ENCODE data around the gene TSPO.

The TSPO gene

GRCh38 chr22:43201486-43202219, 50.3 kb downstream of the TSPO start:
- Histone ChIP-seq H3K27ac (ENCODE audit: low read depth, low read length, poor library complexity, severe bottlenecking) (no peak overlapping the region), H3K79me2 (ENCODE audit: insufficient read depth, low read length) (no peaks in the 10 kb centered on the region), H3K27me3 (ENCODE audit: insufficient read depth, low read length) (no peaks in the 10 kb centered on the region), H4K20me1 (ENCODE audit: insufficient read depth, low read length) (no peaks in the 10 kb centered on the region), H3K9me3 (ENCODE audit: low read length) (no peaks in the 10 kb centered on the region), H2AFZ (ENCODE audit: low read length) (no peak overlapping the region), H3K9me2 (ENCODE audit: low read depth, low read length) (no peaks in the 10 kb centered on the region), H3K36me3 (ENCODE audit: insufficient read depth, low read length) (no peaks in the 10 kb centered on the region), H3K9ac (ENCODE audit: low read length) (no peak overlapping the region), H3K4me1 (ENCODE audit: insufficient read depth, low read length, severe bottlenecking) (no peaks in the 10 kb centered on the region), H3F3A (ENCODE audit: insufficient read depth, low read length) (no peaks in the 10 kb centered on the region), H3K4me2 (ENCODE audit: low read length) (no peak overlapping the region), H3K4me3 (ENCODE audit: low read depth, low read length, poor library complexity, severe bottlenecking) (no peak overlapping the region)
- TF ChIP-seq EZH2 (IDR thresholded peaks at IDR 0.05; ENCODE audit: borderline replicate concordance, low read length): no peak
- TF ChIP-seq CTCF (IDR thresholded peaks at IDR 0.05; ENCODE audit: low read length): no peak

DNA sequence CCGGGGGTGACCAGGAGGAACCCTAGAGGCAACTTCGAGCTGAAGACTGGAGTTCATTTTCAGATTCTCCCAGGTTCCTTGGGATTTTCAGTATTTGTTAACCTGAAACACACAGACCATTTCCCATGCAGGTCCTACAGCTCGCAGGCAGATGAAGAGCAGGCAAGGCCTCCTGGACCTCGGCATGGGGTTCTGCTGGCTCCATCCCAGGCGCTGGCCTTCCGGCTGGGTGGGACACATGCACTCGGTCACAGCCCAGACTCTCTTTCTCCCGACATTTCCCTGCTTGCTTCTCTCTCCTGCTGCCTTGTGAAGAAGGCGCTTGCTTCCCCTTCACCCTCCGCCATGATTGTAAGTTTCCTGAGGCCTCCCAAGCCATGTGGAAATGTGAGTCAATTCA, 51.0 kb downstream of the TSPO start:
- H3K9me3 ChIP-seq (ENCODE audit: low read length): no peaks in the 10 kb centered on the region
- TF ChIP-seq EZH2 (IDR thresholded peaks at IDR 0.05; ENCODE audit: borderline replicate concordance, low read length): no peak
- TF ChIP-seq CTCF (IDR thresholded peaks at IDR 0.05; ENCODE audit: low read length): no peak
- H3K27ac ChIP-seq (ENCODE audit: low read depth, low read length, poor library complexity, severe bottlenecking): no peak overlapping the region
- no peaks in the 10 kb centered on the region for H4K20me1 ChIP-seq (ENCODE audit: insufficient read depth, low read length)
- no peaks in the 10 kb centered on the region for H3K36me3 ChIP-seq (ENCODE audit: insufficient read depth, low read length)
- H3K4me2 ChIP-seq (ENCODE audit: low read length): no peak overlapping the region
- H3K4me3 ChIP-seq (ENCODE audit: low read depth, low read length, poor library complexity, severe bottlenecking): no peak overlapping the region
- no peaks in the 10 kb centered on the region for H3K4me1 ChIP-seq (ENCODE audit: insufficient read depth, low read length, severe bottlenecking)
- H3K27me3 ChIP-seq (ENCODE audit: insufficient read depth, low read length): no peaks in the 10 kb centered on the region
- H2AFZ ChIP-seq (ENCODE audit: low read length): no peak overlapping the region
- no peaks in the 10 kb centered on the region for H3F3A ChIP-seq (ENCODE audit: insufficient read depth, low read length)
- no peak overlapping the region for H3K9ac ChIP-seq (ENCODE audit: low read length)
- no peaks in the 10 kb centered on the region for H3K79me2 ChIP-seq (ENCODE audit: insufficient read depth, low read length)
- H3K9me2 ChIP-seq (ENCODE audit: low read depth, low read length): no peaks in the 10 kb centered on the region

DNA sequence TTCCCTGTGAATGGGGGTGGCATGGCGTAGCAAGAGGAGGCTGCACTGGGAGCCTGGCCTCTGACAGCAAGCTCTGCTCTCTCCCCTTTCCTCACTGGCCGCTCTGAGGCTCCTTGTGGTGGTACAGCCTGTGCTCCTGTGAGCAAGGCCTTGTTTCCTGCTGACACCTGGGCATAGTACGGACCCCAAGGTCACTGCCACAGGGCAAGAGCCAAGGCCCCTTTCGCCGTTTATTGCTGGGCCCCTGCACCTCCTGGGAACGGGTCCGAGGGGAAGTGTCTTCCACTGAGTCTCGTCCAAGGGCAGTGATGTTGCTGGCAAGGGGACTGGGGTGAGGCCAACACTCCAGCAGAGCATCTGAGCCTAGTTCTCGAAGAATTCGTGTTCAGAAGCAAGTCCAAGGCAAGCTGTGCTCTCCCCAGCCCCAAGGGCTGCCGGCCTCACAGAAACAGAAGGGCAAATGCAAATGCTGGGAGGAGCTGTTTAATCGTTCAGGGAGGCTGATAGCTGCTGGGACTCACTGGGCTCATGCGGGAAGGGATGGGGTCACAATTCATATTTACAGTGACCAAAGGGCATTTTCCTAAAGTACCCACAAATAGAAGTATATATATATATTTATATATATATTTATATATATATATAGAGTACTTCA, 51.5 kb downstream of the TSPO start:
- no peaks in the 10 kb centered on the region for H4K20me1 ChIP-seq (ENCODE audit: insufficient read depth, low read length)
- H3K4me2 ChIP-seq (ENCODE audit: low read length): no peak overlapping the region
- no peaks in the 10 kb centered on the region for H3K27me3 ChIP-seq (ENCODE audit: insufficient read depth, low read length)
- H3K4me1 ChIP-seq (ENCODE audit: insufficient read depth, low read length, severe bottlenecking): no peaks in the 10 kb centered on the region
- H3K27ac ChIP-seq (ENCODE audit: low read depth, low read length, poor library complexity, severe bottlenecking): no peak overlapping the region
- no peak overlapping the region for H3K9ac ChIP-seq (ENCODE audit: low read length)
- no peak overlapping the region for H3K4me3 ChIP-seq (ENCODE audit: low read depth, low read length, poor library complexity, severe bottlenecking)
- TF ChIP-seq EZH2 (IDR thresholded peaks at IDR 0.05; ENCODE audit: borderline replicate concordance, low read length) (no peak), CTCF (IDR thresholded peaks at IDR 0.05; ENCODE audit: low read length) (no peak)
- no peaks in the 10 kb centered on the region for H3K36me3 ChIP-seq (ENCODE audit: insufficient read depth, low read length)
- H3F3A ChIP-seq (ENCODE audit: insufficient read depth, low read length): no peaks in the 10 kb centered on the region
- no peaks in the 10 kb centered on the region for H3K9me3 ChIP-seq (ENCODE audit: low read length)
- no peak overlapping the region for H2AFZ ChIP-seq (ENCODE audit: low read length)
- no peaks in the 10 kb centered on the region for H3K79me2 ChIP-seq (ENCODE audit: insufficient read depth, low read length)
- no peaks in the 10 kb centered on the region for H3K9me2 ChIP-seq (ENCODE audit: low read depth, low read length)

Measured in OCI-LY1 (cell line).